Adipose tissue (tissue), 3 donors: Measurements from ENCODE around the gene TENT4B. TPM values are rescaled to one million over a fixed set of nuclear protein-coding genes. Genes with fewer than 3 reads are reported as not detected.

Experiments used
- H3K27ac ChIP-seq: one replicate; pipeline ENCODE4 v1.5.1; 2013; ENCODE audit warnings: low read depth, low read length
- WGBS, 3 donors: extraction: QIAGEN DNeasy Blood & Tissue Kit; methylation state at CpG; one replicate each; pipeline ENCODE4 v1.1.7; 2013; 5-methylcytosine and 5-hydroxymethylcytosine counted together
- polyA plus RNA-seq, 3 donors: library from polyadenylated mRNA; stranded (reverse); fragments of 200-250 nt; gene quantifications; one replicate each; pipeline ENCODE4 v1.2.3, GENCODE V29; 2013
- donor health status: healthy with polysubstance abuse.
- donor health status: Bipolar disorder and iron deficiency.
- donor health status: healthy.

The TENT4B gene
- polyA plus RNA-seq, 3 donors = 2.5 to 3.4 (median 3.3) TPM

- no peak overlapping the region for H3K27ac ChIP-seq
- 44 to 74% (median 67%) methylated on average over 3 of the region's 3 CpGs for WGBS, 3 donors
Measured at GRCh38 chr16:50185005-50185505, 31.9 kb downstream of the TENT4B start.

GRCh38 chr16:50188619-50189136 is 35.6 kb downstream of the TENT4B start:
- no peak overlapping the region for H3K27ac ChIP-seq
- WGBS, 3 donors = 74 to 83% (median 78%) methylated on average over 3 of the region's 3 CpGs

- no peak overlapping the region for H3K27ac ChIP-seq
- WGBS, 3 donors = 84 to 97% (median 91%) methylated on average over 2 of the region's 2 CpGs
Measured at GRCh38 chr16:50190292-50190691, 37.2 kb downstream of the TENT4B start.

GRCh38 chr16:50192386-50193050 is 39.4 kb downstream of the TENT4B start:
- WGBS, 3 donors = 90 to 98% (median 94%) methylated on average over 2 of the region's 2 CpGs

GRCh38 chr16:50193594-50193993 is 40.5 kb downstream of the TENT4B start:
- no peak overlapping the region for H3K27ac ChIP-seq
- 78 to 93% (median 82%) methylated on average over 5 of the region's 5 CpGs for WGBS, 3 donors

More at GRCh38 chr16:50192386-50193050, 39.4 kb downstream of the TENT4B start:
- H3K27ac ChIP-seq = no peak overlapping the region

GRCh38 chr16:50195276-50195675 is 42.2 kb downstream of the TENT4B start:
- H3K27ac ChIP-seq = no peak overlapping the region
- WGBS, 3 donors = 30 to 62% (median 33%) methylated on average over 2 of the region's 2 CpGs

GRCh38 chr16:50195756-50196155 is 42.6 kb downstream of the TENT4B start:
- WGBS, 3 donors = 86 to 99% (median 97%) methylated on average over 1 of the region's 1 CpG
- no peak overlapping the region for H3K27ac ChIP-seq

GRCh38 chr16:50197582-50197981 is 44.5 kb downstream of the TENT4B start:
- no peak overlapping the region for H3K27ac ChIP-seq
- 82 to 96% (median 92%) methylated on average over 7 of the region's 7 CpGs for whole genome bisulfite sequencing, 3 donors

GRCh38 chr16:50198802-50199403 is 45.8 kb downstream of the TENT4B start:
- H3K27ac ChIP-seq = no peak overlapping the region
- WGBS, 3 donors = 44 to 59% (median 56%) methylated on average over 4 of the region's 4 CpGs

- H3K27ac ChIP-seq = no peak overlapping the region
Measured at GRCh38 chr16:50201787-50202186, 48.7 kb downstream of the TENT4B start.

GRCh38 chr16:50202926-50203624 is 50.0 kb downstream of the TENT4B start:
- WGBS, 3 donors = 34 to 58% (median 44%) methylated on average over 5 of the region's 5 CpGs
- no peak overlapping the region for H3K27ac ChIP-seq

More at GRCh38 chr16:50201787-50202186, 48.7 kb downstream of the TENT4B start:
- WGBS, 3 donors = 66 to 77% (median 70%) methylated on average over 3 of the region's 3 CpGs

GRCh38 chr16:50203681-50204080 is 50.6 kb downstream of the TENT4B start:
- H3K27ac ChIP-seq = no peak overlapping the region
- 67 to 88% (median 83%) methylated on average over 6 of the region's 6 CpGs for WGBS, 3 donors

GRCh38 chr16:50204453-50205108 is 51.5 kb downstream of the TENT4B start:
- 64 to 78% (median 78%) methylated on average over 6 of the region's 6 CpGs for WGBS, 3 donors
- H3K27ac ChIP-seq = no peak overlapping the region

- 41 to 55% (median 48%) methylated on average over 3 of the region's 3 CpGs for WGBS, 3 donors
- H3K27ac ChIP-seq = no peak overlapping the region
Measured at GRCh38 chr16:50207652-50208051, 54.5 kb downstream of the TENT4B start.

GRCh38 chr16:50208460-50208931 is 55.4 kb downstream of the TENT4B start:
- no peak overlapping the region for H3K27ac ChIP-seq
- WGBS, 3 donors = 78 to 90% (median 90%) methylated on average over 3 of the region's 3 CpGs

GRCh38 chr16:50209546-50210265 is 56.6 kb downstream of the TENT4B start:
- no peak overlapping the region for H3K27ac ChIP-seq
- WGBS, 3 donors = 63 to 74% (median 73%) methylated on average over 6 to 7 of the region's 7 CpGs

GRCh38 chr16:50210266-50211038 is 57.3 kb downstream of the TENT4B start:
- 73 to 75% (median 74%) methylated on average over 5 of the region's 5 CpGs for WGBS, 3 donors
- no peak overlapping the region for H3K27ac ChIP-seq
